ENCODE results near the gene TAF1D. TPM values are rescaled to one million over a fixed set of nuclear protein-coding genes. Genes with fewer than 3 reads are reported as not detected.
A peak's percentile ranks its signal among the peaks of the same experiment; 100 is the strongest.

The TAF1D gene, protein sequence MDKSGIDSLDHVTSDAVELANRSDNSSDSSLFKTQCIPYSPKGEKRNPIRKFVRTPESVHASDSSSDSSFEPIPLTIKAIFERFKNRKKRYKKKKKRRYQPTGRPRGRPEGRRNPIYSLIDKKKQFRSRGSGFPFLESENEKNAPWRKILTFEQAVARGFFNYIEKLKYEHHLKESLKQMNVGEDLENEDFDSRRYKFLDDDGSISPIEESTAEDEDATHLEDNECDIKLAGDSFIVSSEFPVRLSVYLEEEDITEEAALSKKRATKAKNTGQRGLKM
- 101 TPM for total RNA-seq (2013)
- polyA plus RNA-seq (10 to 100 TPM in 1 of 3 donors, 1 to 10 TPM in 2; 5.9 to 68.3 (median 7.4) TPM), polyA minus RNA-seq (23.8 and 31.4 TPM in 2 replicates), total RNA-seq (85.2 to 137 (median 118) reads per million in 11 experiments)

DNA sequence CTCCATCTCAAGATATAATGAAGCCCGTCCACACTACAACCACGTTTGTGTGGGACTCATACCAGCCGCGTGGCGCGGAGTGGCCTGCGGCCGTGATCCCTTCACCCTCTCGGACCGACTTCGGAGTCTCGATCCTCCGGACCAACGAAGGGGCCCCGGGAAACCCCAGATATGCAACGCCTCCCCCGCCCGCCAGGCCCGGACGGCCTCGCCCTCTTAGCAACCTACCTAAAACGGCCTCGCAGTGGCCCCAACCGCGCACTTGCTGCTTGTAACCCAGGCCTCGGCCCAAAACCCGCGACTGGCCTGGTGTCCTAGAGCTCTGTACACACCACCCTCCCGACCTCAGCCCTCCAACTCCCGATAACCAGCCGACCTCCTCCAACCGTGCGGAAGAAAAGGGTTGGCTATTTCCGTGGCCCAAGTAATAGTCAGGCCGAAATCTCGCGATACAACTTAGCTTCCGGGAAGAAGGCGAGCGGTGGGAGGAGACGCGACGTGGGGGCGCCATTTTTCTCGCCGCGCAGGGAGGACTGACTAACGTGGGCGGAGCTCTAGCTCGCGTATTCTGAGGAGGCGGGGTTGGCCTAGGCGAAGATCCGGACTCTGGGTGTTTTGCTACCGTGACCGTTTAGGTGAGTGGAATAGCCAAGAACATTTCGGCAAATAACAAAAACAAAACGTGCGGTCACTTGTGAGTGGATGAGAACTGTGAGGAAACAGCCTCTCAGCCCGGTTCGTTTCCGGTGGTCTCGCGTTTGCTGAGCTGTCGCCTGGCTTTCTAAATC is at the start of gene TAF1D, which contains the start of gene C11orf54:
TAF1D (minus strand) TSS at position 402 of the 788 bp plus-strand sequence. CDS start 2,191 bp downstream, outside the sequence.
C11orf54 (plus strand) TSS at position 579 of the 788 bp plus-strand sequence. CDS start 5,722 bp downstream, outside the sequence.
- Histone ChIP-seq H3K9ac (ENCODE audit: insufficient read depth, low read length, poor library complexity, severe bottlenecking) (peak within 1 kb of the TSS; percentile 93), H4K20me1 (ENCODE audit: insufficient read depth, low read length) (peaks cover 43% of the 10 kb centered on the region), H3K4me3 (replicated peaks in 1 of 3; ENCODE audit: low read depth in 2 of 3, low read length in 3 of 3) (peak within 1 kb of the TSS; percentile 64 to 97 (median 73)), H3K4me1 (ENCODE audit: control insufficient read depth in 1 of 2, insufficient read depth in 2 of 2, low read length in 2 of 2) (peaks cover 34 to 40% of the 10 kb centered on the region in 2 donors), H3K9me3 (replicated peaks in 1 of 2; ENCODE audit: control insufficient read depth in 1 of 2, insufficient read depth in 1 of 2, low read length in 2 of 2) (no peaks in the 10 kb centered on the region), H3K27me3 (ENCODE audit: control insufficient read depth in 2 of 2, insufficient read depth in 2 of 2, low read length in 2 of 2) (no peaks in the 10 kb centered on the region), H3K36me3 (replicated peaks in 1 of 2; ENCODE audit: control insufficient read depth in 1 of 2, insufficient read depth in 2 of 2, low read length in 2 of 2) (peaks cover 35 to 43% of the 10 kb centered on the region in 2 donors), H3K79me2 (ENCODE audit: insufficient read depth, low read length) (peaks cover 78% of the 10 kb centered on the region), H3K4me2 (replicated peaks; ENCODE audit: extremely low read depth, low read length, poor library complexity, severe bottlenecking) (peak within 1 kb of the TSS; percentile 93), H3K27ac (ENCODE audit: low read depth in 1 of 2, low read length in 2 of 2) (peak within 1 kb of the TSS; percentile 88 to 97), H2AFZ (ENCODE audit: insufficient read depth, low read depth, low read length, poor library complexity, severe bottlenecking) (peak within 1 kb of the TSS; percentile 93)
- DNase-seq, result peak; percentile 97 to 98 (median 97)
- H3K9me3 Mint-ChIP-seq, result peaks cover 0 to 5% (median 0%) of the 10 kb centered on the region in 7 donors
- H3K36me3 Mint-ChIP-seq, result peaks cover 35 to 37% of the 10 kb centered on the region in 2 donors
- intact Hi-C loops (cut with micrococcal nuclease), result loop anchor here (5.0 to 10.0 kb wide), 4 partner anchors 41 to 546 kb away; partner anchors contain the start of genes MED17 (in 2 of the 2) and SLC36A4 (in 2 of the 2)
- H3K27me3 Mint-ChIP-seq (ENCODE audit: low read depth in 3 of 3), result peaks cover 0 to 2% (median 0%) of the 10 kb centered on the region in 3 donors
- peaks cover 49% of the 10 kb centered on the region for H3K4me1 Mint-ChIP-seq
- H3K4me3 Mint-ChIP-seq, result peak within 1 kb of the TSS; percentile 99
- WGBS (ENCODE audit: insufficient coverage), result under 1% methylated on average over 64 of the region's 65 CpGs
- TF ChIP-seq, protein P1, sequence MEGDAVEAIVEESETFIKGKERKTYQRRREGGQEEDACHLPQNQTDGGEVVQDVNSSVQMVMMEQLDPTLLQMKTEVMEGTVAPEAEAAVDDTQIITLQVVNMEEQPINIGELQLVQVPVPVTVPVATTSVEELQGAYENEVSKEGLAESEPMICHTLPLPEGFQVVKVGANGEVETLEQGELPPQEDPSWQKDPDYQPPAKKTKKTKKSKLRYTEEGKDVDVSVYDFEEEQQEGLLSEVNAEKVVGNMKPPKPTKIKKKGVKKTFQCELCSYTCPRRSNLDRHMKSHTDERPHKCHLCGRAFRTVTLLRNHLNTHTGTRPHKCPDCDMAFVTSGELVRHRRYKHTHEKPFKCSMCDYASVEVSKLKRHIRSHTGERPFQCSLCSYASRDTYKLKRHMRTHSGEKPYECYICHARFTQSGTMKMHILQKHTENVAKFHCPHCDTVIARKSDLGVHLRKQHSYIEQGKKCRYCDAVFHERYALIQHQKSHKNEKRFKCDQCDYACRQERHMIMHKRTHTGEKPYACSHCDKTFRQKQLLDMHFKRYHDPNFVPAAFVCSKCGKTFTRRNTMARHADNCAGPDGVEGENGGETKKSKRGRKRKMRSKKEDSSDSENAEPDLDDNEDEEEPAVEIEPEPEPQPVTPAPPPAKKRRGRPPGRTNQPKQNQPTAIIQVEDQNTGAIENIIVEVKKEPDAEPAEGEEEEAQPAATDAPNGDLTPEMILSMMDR (IDR thresholded peaks at IDR 0.05), result no peak
- H3K27ac Mint-ChIP-seq, result peak within 1 kb of the TSS; percentile 97 to 100 (median 99)

DNA sequence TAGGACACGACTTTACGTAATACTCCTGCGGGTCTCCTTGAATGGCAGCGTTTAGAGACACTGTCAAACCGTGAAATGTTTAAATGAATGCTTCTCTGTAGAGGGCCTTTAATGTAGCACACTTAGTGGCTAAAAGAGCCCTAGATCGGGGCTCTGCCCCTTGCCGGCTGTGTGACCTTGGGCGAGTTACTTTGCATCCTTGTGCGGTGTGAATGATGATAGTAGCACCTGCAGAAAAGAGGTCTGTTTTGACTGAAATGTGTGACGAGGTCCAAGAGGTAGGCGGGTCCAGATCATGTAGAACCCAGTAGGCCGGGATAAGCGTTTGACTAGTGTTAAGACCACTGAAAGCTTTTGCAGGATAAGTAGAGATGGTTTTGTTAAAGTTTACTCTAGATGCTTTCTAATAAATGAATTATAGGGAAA is 43.7 kb upstream of the TAF1D start:
- H3K27me3 Mint-ChIP-seq (ENCODE audit: low read depth in 3 of 3), result no peaks in the 10 kb centered on the region
- WGBS (ENCODE audit: insufficient coverage), result 0% methylated on average over 13 of the region's 13 CpGs
- Histone ChIP-seq H3K79me2 (ENCODE audit: insufficient read depth, low read length) (peaks cover 63% of the 10 kb centered on the region), H2AFZ (ENCODE audit: insufficient read depth, low read depth, low read length, poor library complexity, severe bottlenecking) (peak overlapping the region; percentile 92), H4K20me1 (ENCODE audit: insufficient read depth, low read length) (peaks cover 56% of the 10 kb centered on the region), H3K27me3 (ENCODE audit: control insufficient read depth in 2 of 2, insufficient read depth in 2 of 2, low read length in 2 of 2) (no peaks in the 10 kb centered on the region), H3K4me3 (replicated peaks in 1 of 3; ENCODE audit: low read depth in 2 of 3, low read length in 3 of 3) (peak overlapping the region; percentile 72 to 97 (median 95)), H3K9ac (ENCODE audit: insufficient read depth, low read length, poor library complexity, severe bottlenecking) (peak overlapping the region; percentile 95), H3K4me1 (ENCODE audit: control insufficient read depth in 1 of 2, insufficient read depth in 2 of 2, low read length in 2 of 2) (peaks cover 16 to 34% of the 10 kb centered on the region in 2 donors), H3K36me3 (replicated peaks in 1 of 2; ENCODE audit: control insufficient read depth in 1 of 2, insufficient read depth in 2 of 2, low read length in 2 of 2) (peaks cover 23% of the 10 kb centered on the region in 2 donors), H3K4me2 (replicated peaks; ENCODE audit: extremely low read depth, low read length, poor library complexity, severe bottlenecking) (peak overlapping the region; percentile 93), H3K9me3 (replicated peaks in 1 of 2; ENCODE audit: control insufficient read depth in 1 of 2, insufficient read depth in 1 of 2, low read length in 2 of 2) (no peaks in the 10 kb centered on the region), H3K27ac (ENCODE audit: low read depth in 1 of 2, low read length in 2 of 2) (peak overlapping the region; percentile 94 to 96)
- intact Hi-C loops (cut with micrococcal nuclease), result loop anchor here (5.0 kb wide), 2 partner anchors 43 to 548 kb away; partner anchors contain the start of genes C11orf54 (in 2 of the 2) and TAF1D (in 2 of the 2)
- peak overlapping the region; percentile 67 to 97 (median 90) for H3K27ac Mint-ChIP-seq
- DNase-seq, result no peak
- TF ChIP-seq, protein P1 (IDR thresholded peaks at IDR 0.05), result peak; percentile 43
- H3K36me3 Mint-ChIP-seq, result peaks cover 8 to 33% of the 10 kb centered on the region in 2 donors
- H3K4me3 Mint-ChIP-seq, result peak overlapping the region; percentile 96 to 98
- peaks cover 0 to 2% (median 0%) of the 10 kb centered on the region in 7 donors for H3K9me3 Mint-ChIP-seq
- peaks cover 33% of the 10 kb centered on the region for H3K4me1 Mint-ChIP-seq

All from CD14-positive monocyte (primary cell).